Rectal smooth muscle tissue (tissue), 1 donor: ENCODE results near the gene DNAJC16.
"Not testable (repeated sequence)": the region's sequence is repeated elsewhere in the genome, so short reads cannot be mapped to it uniquely, and the experiment has no call there.

ENCODE experiments used
- H3K27ac ChIP-seq: one replicate; pipeline ENCODE4 v1.7.0; 2013; ENCODE audit warnings: low read depth, low read length, inconsistent platforms
- H3K27me3 ChIP-seq: one replicate; pipeline ENCODE4 v1.7.0; 2013; ENCODE audit warnings: low read length; ENCODE audit not compliant: control insufficient read depth, insufficient read depth
- H3K36me3 ChIP-seq: one replicate; pipeline ENCODE4 v1.7.0; 2013; ENCODE audit warnings: low read length; ENCODE audit not compliant: control insufficient read depth, insufficient read depth
- H3K4me1 ChIP-seq: one replicate; pipeline ENCODE4 v1.7.0; 2013; ENCODE audit warnings: low read length; ENCODE audit not compliant: control insufficient read depth, insufficient read depth
- H3K4me3 ChIP-seq: one replicate; pipeline ENCODE4 v1.7.0; 2013; ENCODE audit warnings: low read length
- H3K9ac ChIP-seq: one replicate; pipeline ENCODE4 v1.7.0; 2013; ENCODE audit warnings: low read length

The DNAJC16 gene

DNA sequence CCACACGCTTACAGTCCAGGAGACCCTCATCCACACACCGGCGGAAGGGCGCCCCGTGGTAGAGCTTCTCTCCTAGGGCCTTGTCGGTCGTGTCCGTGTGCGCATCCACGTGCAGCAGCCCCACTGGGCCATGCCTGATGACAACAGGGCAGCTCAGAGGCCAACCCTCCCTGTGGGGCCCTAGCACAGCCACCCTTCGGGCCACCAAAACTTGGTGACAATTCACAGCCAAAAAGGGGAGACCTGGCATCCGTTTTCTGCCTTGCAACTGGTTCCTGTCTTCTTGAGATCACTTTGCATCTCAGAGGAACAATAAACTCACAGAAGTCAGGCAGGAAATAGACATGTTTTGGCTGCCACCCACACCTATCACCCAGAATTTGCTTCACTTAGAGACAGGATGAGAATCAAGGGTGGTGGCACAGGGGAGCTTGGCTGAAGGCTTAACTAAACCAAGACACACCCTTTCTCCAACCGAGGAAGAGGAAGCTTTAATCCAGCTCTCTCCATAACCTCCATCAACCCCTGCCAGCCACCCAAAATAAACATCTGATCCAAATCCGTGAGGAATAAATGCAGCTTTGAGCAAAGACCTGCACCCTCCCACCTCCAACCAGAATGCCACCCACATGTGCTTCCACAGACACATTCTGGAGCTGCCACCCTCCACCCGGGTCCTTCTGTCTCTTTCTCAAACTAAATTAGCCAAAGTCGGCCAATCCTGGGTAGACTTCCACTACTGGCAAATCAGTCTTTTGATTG is 52.5 kb downstream of the DNAJC16 start:
- Histone ChIP-seq H3K4me3 (no peak overlapping the region), H3K9ac (no peak overlapping the region), H3K27me3 (no peaks in the 10 kb centered on the region), H3K4me1 (peaks cover 2% of the 10 kb centered on the region), H3K27ac (no peak overlapping the region), H3K36me3 (peaks cover 3% of the 10 kb centered on the region)

DNA sequence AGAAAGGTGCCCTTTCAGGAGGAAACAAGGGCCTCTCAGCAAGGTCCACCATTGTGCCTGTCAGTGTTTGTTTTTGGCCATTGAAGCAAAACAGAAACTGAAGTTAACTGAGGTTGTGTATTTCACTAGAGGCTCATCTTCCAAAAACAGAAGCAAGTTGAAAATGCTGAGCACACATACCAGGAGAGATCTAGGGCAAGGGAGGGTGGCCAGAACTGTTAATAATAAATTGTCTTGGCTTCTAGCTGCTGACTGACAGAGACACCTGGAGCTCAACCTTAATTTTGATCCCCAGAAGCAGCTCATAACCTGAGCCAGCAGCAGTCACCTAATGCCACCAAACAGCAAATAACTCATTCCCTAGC is 53.0 kb downstream of the DNAJC16 start:
- Histone ChIP-seq H3K27ac (no peak overlapping the region), H3K4me1 (peaks cover 2% of the 10 kb centered on the region), H3K36me3 (peaks cover 3% of the 10 kb centered on the region), H3K27me3 (no peaks in the 10 kb centered on the region), H3K9ac (no peak overlapping the region), H3K4me3 (no peak overlapping the region)

DNA sequence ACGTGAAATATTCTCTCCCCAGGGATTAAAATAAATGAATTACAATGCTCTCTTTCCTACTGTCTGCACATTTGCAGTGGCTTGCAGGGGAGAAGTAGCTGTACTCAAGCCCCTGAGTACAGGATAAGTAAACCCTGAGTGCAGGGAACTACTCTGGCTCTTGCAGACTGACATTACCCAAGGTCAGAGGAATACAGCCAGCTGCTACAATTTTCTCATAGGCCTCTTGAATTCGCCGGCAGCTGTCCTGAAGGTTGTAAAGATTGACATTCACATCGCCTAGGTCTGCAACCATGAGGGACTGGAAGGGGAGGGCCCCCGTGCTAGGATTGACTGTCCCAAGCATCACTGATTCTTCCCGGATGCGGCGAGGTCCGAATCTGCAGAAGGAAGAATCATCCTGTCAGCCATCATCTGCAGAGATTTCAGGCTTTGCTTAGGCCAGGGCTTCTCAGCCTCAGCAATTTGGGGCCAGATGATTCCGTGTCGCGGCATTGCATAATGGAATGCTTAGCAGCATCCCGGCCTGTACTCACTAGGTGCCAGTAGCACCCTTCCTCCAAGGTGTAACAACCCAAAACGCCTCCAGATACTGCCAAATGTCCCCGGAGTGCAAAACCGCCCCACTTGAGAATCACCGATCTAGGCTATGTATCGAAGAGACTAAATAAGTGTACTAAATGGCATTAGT is 56.5 kb downstream of the DNAJC16 start:
- Histone ChIP-seq H3K9ac (no peak overlapping the region), H3K27me3 (no peaks in the 10 kb centered on the region), H3K4me3 (no peak overlapping the region), H3K4me1 (peaks cover 2% of the 10 kb centered on the region), H3K36me3 (no peaks in the 10 kb centered on the region), H3K27ac (no peak overlapping the region)

DNA sequence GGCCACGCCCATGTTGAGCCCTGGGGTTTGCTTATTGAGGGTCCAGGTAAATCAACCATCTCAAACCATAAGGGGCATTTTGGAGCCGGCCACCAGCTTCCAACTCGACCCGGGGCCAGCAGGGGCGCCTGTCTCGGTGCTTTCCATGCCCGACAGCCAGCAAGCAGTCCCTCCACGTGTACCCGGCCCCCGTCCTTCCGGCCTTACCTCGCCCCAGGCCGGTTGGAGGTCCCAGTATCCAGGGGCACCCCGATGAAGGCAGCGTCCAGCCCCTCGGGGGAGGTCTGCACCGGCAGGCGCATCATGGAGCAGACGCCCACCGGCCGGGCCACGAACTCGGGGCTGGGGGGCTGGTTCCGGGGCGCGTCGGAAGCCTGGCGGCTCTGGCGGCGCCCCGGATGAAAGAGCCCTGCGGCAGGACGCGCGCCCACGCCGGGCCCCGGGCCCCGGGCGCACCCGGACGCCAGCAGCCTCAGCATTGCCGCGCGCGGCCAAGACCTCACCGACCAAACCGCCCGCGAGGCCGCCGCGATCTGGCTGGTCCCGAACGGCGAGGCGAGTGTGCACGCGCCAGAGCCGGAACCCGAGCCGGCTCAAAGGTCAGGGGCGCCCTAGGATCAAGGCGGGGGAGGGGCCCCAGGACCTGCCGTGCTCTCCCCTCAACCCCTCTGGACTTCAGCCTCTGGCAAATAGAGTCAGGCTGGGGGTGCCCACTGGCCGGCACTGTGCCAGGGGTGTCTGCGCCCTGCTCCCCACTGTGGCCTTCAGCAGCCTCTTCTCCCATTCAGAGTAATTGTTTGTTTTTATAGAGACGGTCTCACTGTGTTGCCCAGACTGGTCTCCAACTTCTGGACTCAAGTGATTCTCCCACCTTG is 58.1 kb downstream of the DNAJC16 start, which contains the start of gene AGMAT:
Gene AGMAT (minus strand): TSS at position 563 of the 875 bp plus-strand sequence. CDS start 84 bp downstream, at position 479.
- no peaks in the 10 kb centered on the region for H3K4me1 ChIP-seq
- no peaks in the 10 kb centered on the region for H3K36me3 ChIP-seq
- no peak within 1 kb of the TSS for H3K9ac ChIP-seq
- peak within 1 kb of the TSS; percentile 68 for H3K4me3 ChIP-seq
- H3K27me3 ChIP-seq, result no peaks in the 10 kb centered on the region
- H3K27ac ChIP-seq, result no peak within 1 kb of the TSS

DNA sequence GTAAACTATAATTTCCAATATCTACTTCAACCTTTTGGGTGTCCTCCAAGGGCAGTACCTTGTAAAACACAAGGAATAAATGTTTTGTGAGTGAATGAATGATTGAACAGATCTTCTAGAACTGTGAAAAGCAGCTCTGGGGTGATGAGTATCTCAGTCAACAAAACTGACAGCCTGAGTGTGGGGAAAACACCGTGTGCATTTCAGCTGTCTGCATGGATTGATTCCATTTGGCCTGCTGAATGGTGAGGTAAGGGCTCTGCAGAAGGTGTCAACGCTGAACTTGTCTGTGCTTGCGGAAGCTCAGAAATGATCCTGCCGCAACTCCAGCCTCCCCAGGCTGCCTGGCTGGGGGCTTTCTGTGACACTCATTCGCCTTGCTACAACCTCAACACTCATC is 65.6 kb downstream of the DNAJC16 start:
- H3K4me3 ChIP-seq, result no peak overlapping the region
- H3K36me3 ChIP-seq, result no peaks in the 10 kb centered on the region
- H3K4me1 ChIP-seq, result no peaks in the 10 kb centered on the region
- no peaks in the 10 kb centered on the region for H3K27me3 ChIP-seq
- H3K9ac ChIP-seq, result no peak overlapping the region
- H3K27ac ChIP-seq, result no peak overlapping the region

DNA sequence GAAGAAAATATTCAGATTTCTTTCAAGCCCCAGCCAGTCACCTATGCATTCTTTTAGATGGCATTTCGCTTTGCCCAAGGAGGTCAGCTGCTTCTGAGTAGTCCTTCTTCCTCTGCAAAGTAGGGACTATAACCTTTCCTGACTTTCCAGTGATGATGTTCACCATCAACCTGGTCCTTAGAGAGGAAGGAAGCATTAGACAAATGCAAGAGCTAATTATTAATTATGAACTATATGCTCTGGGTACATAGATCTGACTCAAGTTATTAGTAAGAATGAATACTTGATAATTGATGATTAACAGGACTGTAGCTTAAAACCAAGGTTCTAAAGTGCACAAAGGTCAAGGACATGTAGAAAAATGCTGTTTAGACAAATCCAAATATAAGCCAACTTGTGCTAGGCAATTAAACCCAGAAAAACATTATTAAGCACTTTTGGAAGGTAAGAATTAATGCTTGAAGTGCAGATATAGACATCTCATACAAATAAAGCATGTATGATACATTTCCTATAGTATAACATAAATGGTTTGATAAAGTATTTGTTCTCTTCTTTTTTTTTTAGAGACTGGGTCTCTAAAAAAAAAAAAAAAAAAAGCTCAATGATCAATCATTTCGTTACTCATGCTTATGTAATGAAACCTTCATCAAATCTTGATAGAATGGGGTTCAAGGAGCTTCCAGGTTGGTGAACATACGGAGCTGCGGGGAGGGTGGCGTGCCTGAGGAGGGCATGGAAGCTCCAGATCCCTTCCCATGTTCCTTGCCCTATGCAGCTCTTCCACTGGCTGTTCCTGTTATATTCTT is 69.4 kb downstream of the DNAJC16 start:
- no peaks in the 10 kb centered on the region for H3K36me3 ChIP-seq

DNA sequence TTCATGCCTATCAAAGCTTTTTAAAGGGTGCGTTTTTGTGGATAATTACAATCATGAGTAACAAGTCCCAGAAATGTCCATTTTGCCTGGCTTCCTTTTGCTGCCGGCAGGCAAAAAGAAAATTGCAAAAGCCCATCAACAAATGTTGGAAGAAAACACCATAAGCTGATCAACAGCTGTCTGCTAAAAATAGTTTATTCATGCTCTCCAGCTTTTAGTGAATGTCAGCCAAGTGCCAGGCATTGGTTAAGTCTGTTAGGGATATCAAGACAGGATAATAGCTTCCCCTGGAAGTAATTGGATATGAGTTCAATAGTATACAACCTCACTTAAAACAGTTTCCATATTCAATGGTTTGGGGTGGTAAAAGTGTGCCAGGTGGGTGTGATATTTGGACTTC is 71.8 kb downstream of the DNAJC16 start:
- Histone ChIP-seq H3K9ac (no peak overlapping the region), H3K27me3 (no peaks in the 10 kb centered on the region), H3K36me3 (no peaks in the 10 kb centered on the region), H3K4me3 (no peak overlapping the region), H3K27ac (no peak overlapping the region), H3K4me1 (no peaks in the 10 kb centered on the region)

More for the DNA sequence above, 69.4 kb downstream of the DNAJC16 start:
- no peak overlapping the region for H3K27ac ChIP-seq
- H3K4me1 ChIP-seq, result no peaks in the 10 kb centered on the region
- H3K9ac ChIP-seq, result no peak overlapping the region
- H3K27me3 ChIP-seq, result no peaks in the 10 kb centered on the region
- no peak overlapping the region for H3K4me3 ChIP-seq

DNA sequence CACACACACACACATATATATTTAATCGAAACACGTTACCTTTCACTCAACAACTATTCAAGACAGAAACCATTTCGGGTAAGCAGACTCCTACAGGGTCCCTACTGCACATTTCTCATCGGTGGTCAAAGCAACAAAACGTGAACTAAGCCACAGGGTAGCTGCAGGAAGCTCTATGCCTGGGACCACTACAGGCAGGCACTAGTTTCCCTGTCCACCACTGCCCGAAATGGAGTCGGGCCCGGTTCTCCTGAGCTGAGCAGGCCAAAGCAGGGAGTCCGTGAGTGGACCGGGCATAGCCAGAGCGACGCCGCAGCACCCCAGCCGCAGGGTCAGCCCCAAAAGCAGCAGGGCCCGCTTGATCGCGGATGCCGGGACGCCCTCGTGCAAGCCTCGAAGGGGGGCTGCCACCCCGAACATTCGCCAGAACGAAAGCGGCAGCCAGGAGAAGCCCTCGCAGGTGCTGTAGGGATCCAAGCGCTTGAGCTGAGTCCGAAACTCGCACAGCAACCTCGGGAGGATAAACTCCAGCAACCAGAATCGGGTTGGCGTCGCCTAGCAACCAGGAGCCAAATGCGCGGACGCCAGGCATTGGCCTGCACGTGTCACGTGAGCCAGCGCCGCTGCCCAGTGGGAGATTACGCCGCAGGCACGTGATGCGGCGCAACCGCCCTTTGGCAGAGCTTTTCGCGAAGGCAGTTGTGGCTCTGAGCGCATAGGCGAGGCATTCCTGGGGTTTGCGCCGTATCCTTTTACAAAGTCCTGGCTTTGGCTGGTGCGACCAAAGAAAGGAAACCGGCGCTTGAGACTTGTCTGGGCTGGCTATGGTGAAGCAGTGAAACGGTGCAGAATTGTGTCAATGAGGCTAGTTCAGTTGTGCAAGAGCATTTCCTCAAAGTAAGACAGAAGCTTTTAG is 76.7 kb downstream of the DNAJC16 start:
- H3K27ac ChIP-seq, result peak overlapping the region; percentile 70
- no peaks in the 10 kb centered on the region for H3K36me3 ChIP-seq
- H3K27me3 ChIP-seq, result no peaks in the 10 kb centered on the region
- H3K4me3 ChIP-seq, result peak overlapping the region; percentile 93
- no peaks in the 10 kb centered on the region for H3K4me1 ChIP-seq
- peak overlapping the region; percentile 68 for H3K9ac ChIP-seq

DNA sequence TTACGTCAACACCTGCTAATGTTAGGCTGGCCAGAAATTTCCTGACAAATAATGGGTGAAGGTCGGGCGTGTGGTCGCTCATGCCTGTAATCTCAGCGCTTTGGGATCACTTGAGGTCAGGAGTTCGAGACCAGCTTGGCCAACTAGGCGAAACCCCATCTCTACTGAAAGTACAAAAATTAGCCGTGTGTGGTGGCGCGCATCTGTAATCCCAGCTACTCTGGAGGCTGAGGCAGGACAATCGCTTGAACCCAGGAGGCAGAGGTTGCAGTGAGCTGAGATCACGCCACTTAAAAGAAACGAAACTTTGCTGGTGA is 77.3 kb downstream of the DNAJC16 start:
- Histone ChIP-seq H3K27ac (peak overlapping the region; percentile 70), H3K4me3 (peak overlapping the region; percentile 93)
- H3K9ac ChIP-seq, H3K36me3 ChIP-seq, H3K4me1 ChIP-seq, H3K27me3 ChIP-seq: not testable (repeated sequence)

DNA sequence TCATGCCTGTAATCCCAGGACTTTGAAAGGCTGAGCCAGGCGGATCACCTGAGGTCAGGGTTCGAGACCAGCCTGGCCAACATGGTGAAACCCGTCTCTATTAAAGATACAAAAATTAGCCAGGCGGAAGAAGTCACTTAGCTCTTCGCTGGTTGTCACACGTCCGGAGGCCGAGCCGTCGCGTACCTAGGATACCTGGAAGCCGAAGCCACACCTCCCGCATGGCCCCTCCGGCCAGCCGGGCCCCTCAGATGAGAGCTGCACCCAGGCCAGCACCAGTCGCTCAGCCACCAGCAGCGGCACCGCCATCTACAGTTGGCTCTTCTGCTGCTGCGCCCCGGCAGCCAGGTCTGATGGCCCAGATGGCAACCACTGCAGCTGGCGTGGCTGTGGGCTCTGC is 77.8 kb downstream of the DNAJC16 start:
- not testable (repeated sequence) for H3K27ac ChIP-seq, H3K27me3 ChIP-seq, H3K9ac ChIP-seq, H3K4me1 ChIP-seq, H3K36me3 ChIP-seq
- peak overlapping the region; percentile 93 for H3K4me3 ChIP-seq
